ENCODE data around the gene PRKCB.

The PRKCB gene

DNA sequence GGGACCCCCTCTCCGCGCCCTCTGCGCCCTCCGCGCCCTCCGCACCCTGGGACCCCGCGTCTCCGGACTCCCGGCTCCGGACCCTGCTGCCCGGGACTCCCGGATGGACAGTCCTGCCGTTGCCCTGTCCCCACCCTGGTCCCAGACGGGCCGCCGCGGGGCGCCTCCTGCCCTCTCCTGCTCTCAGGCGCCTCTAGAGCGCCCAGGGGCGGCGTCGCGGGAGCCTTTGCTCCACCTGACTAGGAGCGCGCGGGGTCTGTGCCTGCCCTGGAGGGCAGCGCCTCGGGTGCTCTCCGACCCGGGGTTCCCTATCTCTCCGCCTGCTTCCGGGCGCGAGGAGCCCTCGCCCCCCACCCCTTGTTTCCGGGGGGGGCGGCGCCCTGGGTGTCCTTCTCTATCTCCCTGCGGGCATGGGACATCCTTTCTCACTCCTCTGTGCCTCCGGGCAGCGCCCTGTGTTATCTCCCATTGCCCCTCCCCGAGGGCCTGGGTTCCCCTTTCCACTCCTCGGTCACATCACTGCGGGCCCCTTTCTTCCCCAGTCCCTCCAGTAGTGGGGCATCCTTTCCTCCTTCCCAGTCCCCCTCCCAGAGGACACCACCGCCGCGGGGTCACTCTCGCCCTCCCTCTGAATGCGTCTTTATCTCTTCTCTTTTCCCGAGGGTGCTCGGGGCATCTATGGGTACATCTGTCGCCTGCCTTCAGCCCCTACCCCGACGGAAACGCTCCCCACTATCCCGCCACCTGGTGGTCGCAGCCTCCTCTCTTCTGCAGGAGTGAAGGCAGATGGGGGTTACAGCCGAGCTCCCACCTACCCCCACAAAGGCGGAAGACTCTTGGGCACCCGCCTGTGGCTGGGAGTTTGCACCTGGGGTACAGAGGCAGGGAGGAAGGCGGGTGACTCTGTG lies 875 bp downstream of the PRKCB start:
- DNase-seq (ENCODE audit: low read depth), result no peak

DNA sequence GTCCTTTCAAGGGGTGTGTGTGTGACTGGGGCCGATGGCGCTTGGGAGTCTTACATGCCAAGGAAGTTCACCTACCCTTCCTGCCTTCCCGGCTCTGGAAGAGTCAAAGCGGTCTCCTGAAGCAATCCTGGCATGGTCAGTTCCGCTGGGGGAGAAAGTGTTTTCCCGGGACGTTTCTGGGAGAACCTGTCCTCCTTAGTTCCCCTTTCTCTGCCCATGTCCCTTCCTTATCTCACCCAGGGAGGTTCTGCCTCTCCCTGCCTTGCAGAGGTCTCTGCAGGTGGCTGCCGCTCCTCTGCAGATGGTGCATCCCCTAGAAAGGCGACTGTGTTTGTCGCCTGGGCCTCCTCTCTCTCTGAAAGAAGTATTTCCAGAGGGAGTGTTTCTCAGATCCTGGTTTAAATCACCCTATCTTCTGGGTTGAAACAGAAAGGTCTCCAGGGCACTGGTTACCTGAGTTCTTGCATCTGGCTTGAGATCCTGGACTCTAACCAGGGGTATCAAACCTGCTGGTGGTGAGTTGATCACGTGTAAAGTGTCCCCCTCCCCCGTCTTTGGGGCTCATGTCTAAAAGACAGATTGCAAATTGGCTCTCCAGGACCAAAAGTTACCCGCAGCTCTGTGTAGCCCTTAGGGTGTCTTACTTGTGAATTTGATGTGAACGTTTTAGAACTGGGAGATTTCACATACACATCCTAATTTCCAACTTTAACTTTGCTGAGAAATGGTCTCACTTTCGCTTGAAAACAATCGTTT lies 1.9 kb downstream of the PRKCB start:
- DNase-seq (ENCODE audit: low read depth), result no peak

DNA sequence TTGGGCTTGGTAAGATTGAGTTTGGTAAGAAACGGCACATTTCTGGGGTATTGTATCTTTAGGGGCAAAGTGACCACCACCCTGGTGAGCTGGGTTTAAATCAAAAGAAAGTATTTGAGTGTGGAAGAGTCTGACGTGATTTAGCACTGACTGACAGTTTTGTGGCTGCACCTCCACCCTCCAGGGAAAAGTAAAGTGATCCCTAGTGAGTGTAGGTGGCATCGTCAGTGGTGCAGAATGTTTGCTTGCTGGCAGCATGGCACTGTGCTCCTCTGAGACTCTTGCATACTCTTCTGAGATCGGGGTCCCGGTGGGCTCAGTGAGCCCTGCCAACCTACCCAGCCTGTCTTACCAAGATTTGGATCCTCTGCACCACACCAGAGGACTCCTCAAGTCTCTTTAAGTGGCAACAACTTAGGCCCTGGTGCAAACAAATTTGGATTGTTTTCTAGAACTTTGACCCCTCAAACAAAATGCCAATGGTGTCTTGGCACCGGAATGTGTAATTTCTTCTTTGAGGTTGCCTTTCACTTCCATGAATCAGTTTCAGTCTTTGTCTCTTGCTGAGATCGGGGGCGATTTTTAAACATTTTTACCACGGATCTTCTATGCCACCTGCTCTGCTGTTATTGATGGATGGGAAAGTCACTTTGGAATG lies 2.8 kb downstream of the PRKCB start:
- DNase-seq (ENCODE audit: low read depth), result no peak

DNA sequence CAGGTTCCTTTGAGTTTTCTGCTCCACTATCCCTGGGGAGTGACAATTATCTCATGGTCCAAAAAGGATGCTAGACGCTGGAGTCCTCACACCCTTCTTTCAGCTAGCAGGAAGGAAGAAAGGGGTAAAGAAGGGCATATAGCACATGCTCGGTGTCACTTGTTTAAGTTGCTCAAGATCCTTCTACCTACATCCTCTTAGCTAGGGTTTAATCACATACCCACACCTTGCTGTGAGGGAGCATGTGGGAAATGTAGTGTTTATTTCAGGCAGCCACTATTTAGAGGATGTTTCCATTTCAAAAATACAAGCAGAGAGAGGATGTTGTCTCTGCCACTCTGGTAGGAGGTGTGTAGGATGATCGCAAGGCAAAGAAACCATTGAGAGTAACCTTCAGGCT lies 4.5 kb downstream of the PRKCB start:
- DNase-seq (ENCODE audit: low read depth), result no peak

DNA sequence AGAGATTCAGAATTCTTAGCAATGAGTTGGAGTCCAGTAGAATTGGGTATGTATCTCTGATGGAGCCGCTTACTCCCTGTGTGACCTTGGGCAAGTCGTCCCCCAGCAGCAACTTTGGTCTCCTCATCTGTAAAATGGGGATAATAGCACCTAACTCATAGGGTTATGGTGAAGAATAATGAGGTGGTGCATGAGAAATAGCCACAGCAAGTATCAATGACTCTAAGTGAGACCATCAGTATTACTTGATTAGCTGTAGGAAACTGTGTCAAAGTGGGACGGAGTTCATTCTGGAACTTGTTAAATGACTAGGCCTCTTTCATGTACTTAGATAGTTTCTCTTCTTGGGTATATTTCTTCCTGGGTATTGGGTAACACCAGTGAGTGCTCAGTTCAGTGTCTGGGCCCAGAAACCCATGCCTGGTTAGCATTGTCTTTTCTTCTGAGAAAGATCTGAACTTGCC lies 6.4 kb downstream of the PRKCB start:
- DNase-seq (ENCODE audit: low read depth), result no peak

DNA sequence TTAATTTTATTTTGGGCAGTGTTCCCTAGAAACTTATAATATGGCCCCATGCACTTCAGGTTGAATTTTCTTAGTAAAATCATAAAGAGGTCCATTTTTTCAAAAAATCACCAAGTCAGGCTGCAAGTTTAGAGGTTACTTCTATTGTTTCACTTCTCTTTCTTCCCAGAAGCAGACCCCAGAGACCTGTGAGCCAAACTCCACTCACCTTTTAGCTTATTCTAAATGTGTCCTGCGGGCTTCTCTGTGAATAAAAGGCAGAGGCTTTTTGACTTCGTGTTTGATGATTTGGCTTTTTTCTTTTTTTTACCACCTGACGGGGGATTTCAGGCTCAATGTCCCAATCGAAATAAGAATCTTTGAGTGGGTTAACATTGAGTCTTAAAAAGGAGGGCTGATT lies 7.4 kb downstream of the PRKCB start:
- no peak for DNase-seq (ENCODE audit: low read depth)

DNA sequence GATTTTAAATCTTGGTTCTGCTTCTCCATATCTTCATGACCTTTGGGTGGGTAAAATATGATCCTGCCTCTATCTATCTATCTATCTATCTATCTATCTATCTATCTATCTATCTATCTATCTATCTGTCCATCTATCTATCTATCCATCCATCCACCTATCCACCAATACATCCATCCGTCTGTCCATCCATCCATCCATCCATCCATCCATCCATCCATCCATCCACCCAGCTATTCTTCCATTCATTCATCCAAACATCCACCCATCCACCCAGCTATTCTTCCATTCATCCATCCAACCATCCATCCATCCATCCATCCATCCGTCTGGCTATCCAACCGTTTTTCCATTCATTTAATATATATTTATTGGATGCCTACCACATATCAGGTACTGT lies 11.5 kb downstream of the PRKCB start:
- no peak for DNase-seq (ENCODE audit: low read depth)

DNA sequence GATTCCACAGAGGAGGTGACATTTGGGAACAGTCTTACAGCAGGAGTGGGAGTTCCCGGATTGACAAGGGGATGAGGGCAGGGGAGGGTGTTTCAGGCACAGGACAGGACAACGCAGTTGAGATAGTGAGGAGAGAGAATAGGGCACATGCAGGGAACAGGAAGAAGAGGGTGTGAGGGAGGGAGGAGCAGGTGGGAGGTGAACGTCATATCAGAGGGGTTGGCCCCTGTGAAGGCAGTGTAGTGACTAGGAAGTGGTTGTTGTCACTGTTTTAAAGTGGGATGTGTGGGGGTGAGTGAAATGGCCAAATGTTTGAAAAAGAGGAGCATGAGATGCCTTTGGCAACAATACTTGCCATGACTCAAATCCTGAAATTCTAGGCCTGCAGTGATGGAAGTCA lies 12.2 kb downstream of the PRKCB start:
- DNase-seq (ENCODE audit: low read depth), result no peak

DNA sequence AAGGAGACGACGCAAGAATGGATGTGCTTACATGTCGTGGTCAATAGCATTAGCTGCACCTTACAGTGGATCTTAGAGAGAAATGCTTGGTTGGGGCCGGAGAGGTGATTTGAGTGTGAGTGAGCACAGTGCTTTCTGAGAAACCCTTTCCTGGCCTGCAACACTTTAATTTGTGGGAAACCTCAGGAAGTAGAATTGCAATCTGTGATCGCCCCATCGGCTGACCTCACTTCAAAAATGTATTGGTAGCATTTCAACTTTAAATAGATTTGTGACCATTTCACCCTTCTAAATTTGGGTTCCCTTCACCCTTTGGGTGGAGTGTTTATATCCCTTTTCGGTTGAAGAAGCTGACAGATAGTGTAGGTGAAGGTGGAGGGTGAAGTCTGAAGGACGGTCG lies 13.2 kb downstream of the PRKCB start:
- DNase-seq (ENCODE audit: low read depth), result no peak

DNA sequence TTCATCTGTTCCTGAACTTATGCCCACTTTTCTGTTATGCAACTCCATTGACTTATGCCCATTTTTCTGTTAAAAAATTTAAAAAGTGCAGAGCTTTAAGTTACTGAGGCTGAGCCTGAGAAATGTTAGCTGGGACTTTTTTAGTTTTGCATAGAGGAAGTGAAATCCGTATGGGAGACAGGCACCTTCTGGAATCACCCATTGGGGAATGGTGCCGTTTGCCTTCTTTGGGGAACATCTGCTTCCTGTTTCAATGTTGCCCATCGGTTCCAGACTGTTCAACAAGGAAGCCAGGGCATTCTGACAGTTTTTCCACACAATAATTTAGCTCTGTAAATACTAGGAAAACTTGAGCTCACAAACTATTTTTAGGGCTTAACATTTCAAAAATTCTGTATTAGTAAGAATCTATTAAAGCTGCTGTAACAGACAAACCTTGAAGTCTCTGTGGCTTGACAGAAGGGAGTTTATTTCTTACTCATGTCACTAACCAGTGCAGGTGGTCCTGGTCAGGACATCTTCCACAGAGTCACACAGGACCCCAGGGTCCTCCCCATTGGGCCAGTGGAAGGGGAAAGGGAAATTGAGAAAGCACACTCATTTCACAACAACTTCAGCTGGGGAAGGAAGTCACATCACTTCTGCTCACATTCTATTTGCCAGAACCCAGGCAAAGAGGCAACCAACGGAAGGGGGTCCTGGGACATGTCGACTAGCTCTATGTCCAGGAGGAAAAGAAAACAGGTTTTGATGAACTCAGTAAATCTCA lies 17.2 kb downstream of the PRKCB start:
- no peak for DNase-seq (ENCODE audit: low read depth)

DNA sequence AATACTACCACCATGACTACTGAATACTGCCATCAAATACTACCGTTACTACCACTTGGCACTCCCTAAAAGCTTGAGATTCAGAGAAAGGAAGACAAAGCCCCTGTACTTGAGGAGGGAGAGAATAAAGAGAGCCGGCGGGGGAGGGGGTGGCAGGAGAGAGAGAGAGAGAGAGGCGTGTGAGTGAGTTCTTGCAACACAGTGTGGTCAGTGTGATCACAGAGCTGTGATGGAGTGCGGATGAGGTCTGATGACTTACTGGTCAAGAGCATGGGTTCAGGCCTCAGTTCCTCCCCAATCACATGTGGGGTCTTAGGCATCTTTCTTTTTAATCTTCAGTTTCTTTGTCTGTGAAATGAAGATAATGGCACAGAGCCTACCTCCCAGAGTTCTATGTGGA lies 19.2 kb downstream of the PRKCB start:
- DNase-seq (ENCODE audit: low read depth), result no peak

DNA sequence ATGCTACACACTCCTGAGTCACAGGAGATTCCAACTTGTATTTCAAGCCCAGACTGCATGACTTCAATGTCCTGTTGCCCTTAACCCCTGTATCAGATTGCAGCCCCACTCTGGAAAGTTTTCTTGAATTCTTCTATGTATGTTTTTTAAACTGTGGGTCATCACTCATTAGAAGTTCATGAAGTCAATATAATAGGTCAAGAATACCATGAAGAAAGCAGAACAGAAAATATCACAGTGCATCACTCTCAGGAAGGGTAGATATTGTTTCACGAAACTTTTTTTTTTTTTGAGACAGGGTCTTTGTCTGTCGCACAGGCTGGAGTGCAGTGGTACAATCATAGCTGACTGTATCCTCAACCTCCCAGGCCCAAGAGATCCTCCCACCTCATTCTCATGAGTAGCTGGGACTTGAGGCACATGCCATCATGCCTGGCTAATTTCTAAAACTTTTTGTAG lies 20.5 kb downstream of the PRKCB start:
- no peak for DNase-seq (ENCODE audit: low read depth)

DNA sequence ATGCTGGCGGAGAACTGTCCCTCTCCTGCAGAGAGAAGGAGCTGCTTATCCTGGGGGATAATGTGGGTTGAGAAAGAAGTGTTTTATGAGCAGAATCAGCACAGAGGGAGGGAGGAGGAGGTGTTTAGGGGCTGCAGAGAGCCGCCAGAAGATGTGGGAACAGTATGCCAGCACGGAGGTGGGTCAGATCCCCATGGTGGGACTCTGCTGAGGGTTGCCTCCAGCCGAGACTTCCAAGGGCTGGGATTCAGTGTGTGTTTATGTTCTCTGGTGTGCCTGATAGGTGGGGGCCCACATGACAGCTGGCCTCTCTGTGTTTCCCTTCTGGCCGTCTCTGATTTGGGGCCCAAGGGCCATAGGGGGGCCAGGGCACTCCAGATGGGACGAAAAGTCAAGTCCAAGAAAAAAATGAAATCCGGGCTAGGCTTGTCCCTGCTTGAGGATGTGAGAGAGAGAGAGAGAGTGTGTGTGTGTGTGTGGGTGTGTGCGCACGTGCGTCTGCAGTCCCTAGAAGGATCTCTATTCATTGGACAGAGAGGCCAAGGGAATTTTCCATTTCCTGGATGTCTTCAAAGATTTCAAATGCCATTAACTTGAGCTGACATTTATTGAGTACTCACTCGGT lies 21.6 kb downstream of the PRKCB start:
- no peak for DNase-seq (ENCODE audit: low read depth)

DNA sequence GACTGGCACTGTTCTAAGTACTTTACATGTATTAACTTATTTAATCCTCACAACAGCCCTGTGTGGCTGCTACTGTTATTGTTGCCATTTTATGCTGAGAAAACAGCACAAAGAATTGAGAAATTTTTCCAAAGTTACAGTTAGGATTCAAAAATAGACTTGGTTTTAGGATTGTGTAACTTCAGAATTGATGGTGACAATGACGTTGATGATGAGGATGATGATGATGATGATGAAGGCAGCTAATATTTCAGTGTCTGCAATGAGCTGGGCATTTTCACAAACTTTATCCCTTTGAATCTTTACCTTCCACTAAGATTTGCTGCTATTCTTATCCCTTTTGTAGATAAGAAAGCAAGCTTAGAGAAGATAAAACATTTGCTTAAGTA lies 22.1 kb downstream of the PRKCB start:
- DNase-seq (ENCODE audit: low read depth), result no peak

DNA sequence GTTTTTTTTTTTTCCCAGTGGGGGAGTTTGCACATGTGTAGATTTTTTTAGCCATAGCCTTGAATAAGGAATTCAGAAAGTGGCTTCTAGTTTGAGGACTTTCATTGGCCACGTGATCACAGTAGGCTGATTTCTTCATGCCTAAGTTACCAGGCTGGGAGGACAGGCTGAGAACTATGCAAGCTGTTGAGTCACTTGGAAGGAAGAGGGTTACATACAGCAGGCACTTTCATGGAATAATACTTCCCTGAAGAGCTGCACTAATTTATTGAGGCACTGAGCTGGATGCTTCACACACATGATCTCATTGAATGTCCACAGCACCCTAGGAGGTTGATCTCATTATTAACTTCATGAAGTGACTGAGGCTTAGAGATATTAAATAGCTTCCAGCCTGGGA lies 22.8 kb downstream of the PRKCB start:
- no peak for DNase-seq (ENCODE audit: low read depth)

DNA sequence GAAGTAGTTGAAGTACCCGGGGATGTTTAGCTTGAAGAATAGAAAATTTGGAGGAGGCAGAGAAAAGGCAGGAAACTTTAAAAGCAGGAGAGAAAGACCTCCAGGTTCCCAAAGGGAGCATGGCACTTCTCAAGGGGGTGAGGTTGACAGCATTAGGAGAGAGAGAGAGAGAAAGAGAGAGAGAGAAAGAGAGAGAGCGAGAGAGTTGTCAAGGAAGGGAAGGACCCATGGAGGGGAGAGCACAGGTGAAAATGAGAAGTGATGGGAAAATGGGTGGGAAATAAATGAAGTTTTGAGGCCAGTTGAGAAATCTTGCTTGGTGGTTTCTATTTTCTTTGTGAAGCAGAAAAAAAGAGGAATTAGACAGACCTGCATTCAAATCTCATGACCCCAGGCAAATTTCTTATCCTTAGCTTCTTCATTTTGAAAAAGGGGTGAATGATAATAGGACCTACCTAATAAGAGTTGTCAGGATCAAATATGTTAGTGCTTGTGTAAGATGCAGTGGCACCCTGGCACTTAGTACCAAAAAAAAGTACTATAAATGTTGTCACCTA lies 24.0 kb downstream of the PRKCB start:
- no peak for DNase-seq (ENCODE audit: low read depth)

DNA sequence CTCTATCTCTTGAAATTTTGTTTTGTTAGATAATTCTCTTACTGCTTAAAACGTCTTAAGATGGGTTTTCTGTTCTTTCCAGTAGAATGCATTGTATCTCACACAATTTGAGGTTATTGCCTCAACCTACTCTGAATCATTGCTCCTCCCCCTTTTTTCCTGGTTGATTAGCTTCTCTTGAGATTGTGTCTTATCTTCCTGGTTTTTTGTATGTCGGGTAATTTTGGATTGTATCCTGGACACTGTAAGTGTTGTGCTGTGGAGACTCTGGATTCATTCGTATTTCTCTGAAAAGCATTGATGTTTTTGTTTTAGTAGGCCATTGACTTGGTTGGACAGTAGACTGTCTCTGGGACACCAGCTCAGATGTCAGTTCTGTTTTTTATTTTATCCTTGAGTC lies 26.1 kb downstream of the PRKCB start:
- DNase-seq (ENCODE audit: low read depth), result no peak

DNA sequence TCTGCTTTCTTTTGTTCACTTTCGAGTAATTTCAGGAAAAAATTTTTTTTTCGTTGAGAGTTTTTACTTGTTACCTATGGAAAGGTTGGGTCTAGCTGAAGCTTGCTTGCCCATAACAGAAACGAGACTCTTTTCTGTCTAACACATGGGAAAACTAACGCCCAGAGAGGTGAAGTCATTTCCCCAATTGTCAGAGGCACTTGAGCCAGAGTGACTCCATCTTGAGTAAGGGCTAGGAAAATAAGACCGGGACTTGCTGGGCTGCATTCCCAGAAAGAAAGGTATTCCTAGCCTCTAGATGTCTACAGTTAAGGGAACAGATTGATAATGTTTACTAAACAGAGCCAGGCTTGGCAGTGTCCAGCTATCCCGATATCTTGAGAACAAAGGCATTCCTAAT lies 26.8 kb downstream of the PRKCB start:
- DNase-seq (ENCODE audit: low read depth), result no peak

DNA sequence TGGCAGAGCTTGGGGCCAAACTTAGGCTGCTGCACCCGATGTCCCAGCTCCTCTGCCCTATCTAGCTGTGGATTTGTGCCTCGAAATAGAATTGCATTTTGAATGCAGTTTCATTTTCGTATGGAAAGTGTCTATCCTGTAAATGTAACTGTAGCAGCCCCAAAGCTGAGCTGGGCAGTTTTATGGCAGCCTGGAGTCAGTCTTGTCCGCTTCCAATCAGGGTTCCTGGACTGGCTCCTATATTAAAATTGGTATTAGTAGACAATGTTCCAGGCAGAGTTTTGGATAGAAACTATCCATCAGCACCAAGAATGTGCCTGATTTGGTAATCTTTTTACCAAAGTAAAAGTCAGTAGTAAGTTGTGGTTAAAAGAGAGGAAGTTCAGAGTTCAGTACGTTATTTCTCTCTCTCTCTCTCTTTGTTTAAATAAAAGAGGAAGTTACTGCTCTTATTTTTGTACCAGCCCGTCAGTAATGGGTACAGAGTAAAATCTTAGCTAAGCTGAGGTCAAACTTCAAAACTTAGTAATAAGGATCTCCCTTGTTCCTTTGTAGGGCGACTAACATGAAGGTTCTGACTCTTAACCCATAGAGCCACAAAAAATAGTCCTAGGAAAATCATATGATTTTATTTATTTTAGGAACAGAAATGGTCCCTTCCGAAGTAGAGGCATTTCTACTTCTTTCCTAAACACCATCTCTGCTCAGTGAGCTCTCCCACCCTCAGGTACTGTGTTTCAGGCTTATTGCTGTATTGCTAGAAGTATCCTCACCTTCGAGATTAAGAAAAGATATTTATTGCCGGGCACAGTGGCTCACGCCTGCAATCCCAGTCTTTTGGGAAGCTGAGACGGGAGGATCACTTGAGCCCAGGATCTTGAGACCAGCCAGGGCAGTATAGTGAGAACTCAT lies 28.0 kb downstream of the PRKCB start:
- DNase-seq (ENCODE audit: low read depth), result no peak

DNA sequence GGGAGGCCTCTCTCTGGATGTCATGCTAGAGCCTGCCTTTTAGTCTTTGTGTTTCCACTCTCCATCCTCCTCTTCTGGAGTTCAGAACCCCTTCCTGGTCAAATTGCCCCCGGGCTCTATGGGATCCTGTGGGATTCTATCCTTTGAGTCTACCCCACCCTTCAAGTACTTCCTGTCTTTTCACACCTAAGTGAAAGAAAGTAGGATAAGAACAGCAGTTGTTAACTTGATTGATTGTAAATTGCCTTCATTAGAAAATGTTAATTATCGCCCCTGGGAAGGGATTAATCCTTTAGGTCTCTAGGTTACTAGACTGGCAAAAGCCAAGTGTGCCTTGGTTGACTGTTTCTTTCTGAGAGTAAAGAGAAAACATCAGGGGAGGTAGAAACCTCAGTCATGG lies 30.1 kb downstream of the PRKCB start:
- DNase-seq (ENCODE audit: low read depth), result no peak

All from GM04504 (cell line).